Measurements from ENCODE around the gene SPATA7.

Gene SPATA7

DNA sequence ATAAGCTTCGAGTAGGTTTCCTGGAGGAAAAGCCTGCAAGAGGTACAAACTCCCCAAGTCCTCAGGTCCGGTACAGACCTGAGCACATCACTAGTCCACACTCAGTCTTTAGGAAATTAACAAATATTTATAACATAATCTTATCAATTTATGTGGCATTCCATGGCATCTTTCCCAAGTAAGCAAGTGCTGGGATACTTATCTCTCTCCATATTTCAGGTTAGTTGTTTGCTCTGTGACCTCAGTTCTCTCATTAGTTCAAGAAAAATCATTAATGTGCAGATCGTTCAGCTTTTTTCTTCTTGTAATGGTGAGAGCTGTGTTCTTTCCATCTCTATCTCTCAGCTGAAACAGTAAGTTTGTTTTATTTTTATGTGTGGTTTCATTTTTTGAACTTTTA is 34.7 kb downstream of the SPATA7 start:
- DNase-seq = no peak

DNA sequence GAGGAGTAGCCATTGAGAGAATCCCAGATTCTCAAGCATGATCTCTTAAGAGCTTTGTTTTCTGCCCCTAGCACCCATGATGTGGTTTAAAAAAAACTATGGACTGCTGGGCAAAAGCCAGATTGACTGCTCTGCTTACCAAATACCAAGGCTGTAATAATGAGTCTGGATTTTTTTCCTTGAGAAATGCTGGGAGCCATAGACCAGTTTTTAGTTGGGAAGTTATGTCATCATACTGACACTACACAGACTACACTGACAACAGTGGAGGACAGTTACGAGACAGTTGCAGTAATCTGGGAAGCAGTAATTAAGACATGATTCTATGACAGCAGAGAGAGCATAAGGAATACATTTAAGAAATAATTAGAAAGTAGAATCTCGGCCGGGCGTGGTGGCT is 35.8 kb downstream of the SPATA7 start:
- DNase-seq = no peak

DNA sequence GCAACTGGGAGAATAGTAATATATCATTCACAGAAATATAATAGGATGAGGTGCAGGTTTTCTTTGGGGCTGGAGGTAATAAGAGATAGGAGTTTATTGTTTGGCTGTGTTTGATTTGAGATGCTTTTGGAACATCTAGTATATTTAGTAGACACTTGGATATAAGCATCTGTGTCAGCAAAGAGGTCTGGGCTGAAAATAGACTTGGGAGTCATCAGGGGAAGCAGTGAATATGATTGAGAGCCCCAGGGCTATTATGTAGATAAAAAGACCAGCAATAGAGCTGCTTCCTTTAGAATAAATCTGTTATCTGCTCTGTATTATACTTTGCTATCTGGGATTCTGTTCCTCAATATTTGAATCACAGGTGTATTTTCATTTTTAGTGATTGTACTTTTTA is 36.6 kb downstream of the SPATA7 start:
- DNase-seq = no peak

DNA sequence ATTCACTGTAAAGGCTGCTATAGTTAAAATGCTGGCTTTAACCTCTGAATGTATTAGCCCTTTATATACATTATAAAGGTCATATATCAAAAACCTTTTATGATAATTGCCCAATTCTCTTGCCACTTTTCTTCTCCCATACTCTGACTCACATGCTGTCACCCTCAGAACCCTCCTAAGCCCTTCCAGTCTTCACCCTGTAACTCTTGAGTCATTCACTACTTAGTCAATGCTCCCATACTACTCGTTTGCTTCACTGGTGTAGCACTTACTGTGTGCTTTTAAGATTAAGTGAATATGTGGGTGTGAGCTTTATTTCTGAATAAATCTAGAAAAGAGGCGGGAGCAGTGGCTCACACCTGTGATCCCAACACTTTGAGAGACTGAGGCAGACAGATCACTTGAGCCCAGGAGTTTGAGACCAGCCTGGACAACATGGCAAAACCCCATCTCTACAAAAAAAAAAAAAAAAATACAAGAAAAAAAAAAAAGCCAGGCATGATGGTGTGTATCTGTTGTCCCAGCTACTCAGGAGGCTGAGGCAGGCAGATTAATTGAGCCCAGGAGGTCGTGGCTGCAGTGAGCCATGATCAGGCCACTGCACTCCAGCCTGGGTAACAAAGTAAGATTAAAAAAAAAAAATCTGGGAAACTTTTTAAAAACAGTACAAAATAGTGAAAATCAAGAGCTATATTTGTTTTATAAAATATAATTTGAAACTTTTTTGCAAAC is 37.6 kb downstream of the SPATA7 start:
- DNase-seq = no peak

DNA sequence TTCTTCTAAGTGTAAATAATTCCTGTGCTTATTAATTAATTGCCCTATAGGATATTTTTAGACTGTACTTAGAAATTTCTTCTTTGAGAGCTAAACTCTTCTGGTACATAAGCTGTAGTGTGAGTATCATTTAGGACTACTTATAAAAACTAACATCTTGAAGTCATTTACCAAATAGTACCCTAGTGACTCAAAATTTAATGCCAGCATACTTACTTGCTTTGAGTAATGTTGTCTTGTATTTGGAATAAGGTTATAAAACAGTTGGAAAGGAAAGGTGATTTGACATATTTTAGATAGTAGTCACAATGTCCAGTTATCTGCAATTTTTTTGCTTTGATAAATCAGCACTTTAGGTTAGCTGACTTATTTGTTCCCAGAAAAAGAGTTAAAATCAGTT is 39.1 kb downstream of the SPATA7 start:
- DNase-seq = no peak

DNA sequence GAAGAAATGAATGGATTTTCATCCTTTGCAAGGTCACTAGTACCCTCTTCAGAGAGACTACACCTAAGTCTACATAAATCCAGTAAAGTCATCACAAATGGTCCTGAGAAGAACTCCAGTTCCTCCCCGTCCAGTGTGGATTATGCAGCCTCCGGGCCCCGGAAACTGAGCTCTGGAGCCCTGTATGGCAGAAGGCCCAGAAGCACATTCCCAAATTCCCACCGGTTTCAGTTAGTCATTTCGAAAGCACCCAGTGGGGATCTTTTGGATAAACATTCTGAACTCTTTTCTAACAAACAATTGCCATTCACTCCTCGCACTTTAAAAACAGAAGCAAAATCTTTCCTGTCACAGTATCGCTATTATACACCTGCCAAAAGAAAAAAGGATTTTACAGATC is 40.8 kb downstream of the SPATA7 start:
- no peak for DNase-seq

DNA sequence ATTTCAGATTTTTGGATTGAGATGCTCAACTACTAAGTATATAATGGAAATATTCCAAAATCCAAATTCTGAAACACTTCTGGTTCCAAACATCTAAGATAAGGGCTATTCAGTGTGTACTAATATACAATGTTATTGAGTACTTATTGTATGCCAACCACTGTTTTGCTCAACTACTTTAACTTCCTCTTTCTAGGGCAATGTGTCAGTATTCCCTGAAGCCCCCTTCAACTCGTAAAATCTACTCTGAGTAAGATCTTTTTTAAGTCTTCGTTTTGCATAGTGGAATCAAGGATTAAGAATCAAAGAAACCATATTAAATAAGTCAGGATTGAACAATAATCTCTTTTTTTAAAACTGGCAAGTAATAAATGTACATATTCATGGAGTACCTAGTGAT is 45.5 kb downstream of the SPATA7 start:
- no peak for DNase-seq

DNA sequence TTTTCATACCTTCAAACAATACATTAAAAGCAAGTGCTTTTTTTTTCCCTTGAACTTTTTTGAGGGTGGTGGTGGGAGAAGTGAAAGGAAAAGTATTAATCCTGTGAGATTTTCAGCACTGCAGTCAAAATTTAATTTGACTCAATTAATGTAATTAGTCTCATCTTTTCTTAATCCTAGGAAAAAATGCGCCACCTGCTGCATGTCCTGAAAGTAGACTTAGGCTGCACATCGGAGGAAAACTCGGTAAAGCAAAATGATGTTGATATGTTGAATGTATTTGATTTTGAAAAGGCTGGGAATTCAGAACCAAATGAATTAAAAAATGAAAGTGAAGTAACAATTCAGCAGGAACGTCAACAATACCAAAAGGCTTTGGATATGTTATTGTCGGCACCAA is 52.2 kb downstream of the SPATA7 start:
- DNase-seq = no peak

DNA sequence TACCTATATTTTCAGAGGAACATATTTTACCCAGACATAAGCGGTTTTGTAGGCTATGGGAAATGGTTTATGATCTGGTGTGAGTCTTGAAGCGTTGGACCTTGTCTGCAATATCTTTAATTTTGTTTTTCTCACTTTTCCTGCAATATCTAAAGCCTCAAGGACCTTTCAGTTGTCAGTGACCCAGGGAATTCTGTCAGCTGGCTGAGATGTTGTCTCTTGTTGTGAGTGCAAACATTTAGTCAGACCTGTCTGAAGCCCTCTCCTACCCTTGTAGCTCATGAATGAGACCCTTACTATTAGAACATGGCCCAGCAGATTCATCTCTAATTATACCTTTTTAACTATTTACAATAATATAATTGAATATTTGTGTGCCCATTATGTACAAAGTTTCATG is 53.6 kb downstream of the SPATA7 start:
- no peak for DNase-seq

DNA sequence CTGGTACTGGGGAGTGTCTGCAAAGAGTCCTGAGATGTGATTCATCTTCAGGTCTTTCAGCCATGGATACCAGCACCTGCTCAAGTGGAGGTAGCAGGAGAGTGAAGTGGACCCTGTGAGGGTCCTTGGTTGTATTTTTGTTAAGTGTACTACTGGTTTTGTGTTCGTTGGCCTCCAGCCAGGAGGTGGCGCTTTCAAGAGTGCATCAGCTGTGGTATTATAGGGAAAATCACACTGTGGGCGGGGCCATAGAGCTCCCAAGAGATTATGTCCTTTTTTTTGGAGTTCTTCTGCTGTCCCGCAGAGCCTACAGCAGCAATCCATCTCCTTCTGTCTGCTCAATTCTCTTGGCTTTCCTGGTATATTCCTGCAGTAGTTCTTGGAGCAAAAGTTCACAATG is 66.8 kb downstream of the SPATA7 start:
- no peak for DNase-seq

DNA sequence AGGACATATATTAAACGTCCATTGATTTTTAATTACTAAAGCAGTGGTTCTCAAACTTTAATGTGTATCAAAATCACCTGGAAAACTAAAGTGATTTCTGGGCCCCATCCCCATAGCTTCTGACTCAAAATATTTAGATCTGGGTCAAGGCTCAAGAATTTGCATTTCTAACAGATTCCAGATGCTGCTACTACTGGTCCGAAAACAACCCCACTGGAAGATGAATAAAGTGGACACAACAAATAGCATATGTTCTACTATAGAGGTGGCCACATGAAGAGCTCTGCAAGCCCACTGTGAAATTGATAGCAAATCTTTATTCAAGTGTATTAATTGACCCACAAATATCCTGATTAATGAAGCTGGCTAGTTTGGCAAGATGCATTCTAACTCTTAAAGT is 69.4 kb downstream of the SPATA7 start:
- DNase-seq = no peak

DNA sequence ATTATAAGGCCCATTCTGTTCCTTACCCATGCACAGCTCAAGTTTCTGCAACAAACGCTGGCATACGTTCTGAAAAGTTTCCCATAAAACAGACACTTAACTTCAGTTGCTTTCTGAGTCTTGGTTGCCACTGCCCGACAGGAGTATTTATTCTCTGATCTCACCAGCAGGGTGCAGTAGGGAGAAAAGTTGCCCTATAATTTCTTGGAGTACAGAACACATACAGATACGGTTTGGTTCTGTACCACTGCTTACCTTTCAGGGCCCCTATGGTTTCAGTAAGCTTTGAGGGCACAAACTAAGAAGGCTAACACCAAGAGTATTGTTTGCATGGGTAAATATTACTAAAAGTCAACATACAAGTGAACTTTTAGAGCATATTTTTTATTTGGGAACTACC is 77.9 kb downstream of the SPATA7 start:
- no peak for DNase-seq

DNA sequence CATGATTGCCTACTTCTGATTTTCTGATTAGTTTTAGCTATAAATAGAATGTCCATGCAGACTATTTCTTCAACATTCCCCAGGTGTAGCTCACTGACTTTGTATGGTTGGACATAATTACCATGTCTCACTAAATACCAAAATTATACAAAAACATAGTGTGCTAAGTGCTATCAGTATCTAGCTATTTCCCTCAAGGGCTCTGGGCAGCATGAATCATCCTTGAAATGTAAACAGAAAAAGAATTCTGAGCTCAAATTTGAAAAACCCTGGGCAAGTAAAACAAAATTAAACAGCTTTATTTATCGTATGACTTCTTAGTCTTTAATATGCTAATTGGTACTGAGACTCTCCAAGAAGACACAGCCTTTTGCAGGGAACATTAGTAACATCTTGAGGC is 82.9 kb downstream of the SPATA7 start:
- no peak for DNase-seq

DNA sequence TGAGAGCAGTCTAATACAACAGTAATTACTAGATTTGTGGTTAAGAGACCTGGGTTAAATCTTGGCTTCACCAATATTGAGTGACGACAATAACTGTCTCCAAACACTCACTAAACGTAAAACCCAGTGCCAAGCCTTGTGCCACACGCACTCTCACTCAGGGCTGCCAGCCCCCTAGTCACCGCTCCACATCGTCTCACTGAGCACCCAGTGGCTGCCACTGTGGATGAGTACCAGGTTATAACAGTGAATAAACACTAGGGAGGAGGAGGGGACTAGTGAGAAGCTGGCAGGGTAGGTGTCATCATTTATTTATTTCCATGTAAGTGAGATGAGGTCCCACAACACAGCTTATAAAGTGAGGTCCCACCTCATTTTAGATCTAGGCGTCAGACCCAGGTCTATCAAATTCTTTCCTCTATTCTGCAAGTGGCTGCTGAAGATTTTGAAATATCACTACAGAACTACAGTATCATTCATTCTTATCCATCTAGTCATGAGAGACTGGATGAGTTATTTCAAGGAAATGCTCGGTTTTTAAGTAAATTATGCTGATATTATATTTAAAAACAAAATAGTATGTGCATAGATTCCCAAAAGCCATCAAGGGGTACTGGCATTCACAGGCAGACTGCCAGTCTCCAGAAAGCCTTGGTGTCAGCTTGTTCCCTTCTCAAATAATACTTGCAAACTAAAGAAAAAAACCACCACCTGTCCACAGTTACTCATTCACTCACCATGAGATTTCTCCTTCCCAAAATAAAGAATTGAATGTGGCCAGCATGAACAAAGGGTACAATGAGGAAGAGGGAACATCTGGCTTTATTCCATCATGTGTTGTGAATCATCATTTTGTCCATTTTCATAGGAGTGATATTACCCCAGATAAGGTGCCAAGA is 85.3 kb downstream of the SPATA7 start:
- no peak for DNase-seq

DNA sequence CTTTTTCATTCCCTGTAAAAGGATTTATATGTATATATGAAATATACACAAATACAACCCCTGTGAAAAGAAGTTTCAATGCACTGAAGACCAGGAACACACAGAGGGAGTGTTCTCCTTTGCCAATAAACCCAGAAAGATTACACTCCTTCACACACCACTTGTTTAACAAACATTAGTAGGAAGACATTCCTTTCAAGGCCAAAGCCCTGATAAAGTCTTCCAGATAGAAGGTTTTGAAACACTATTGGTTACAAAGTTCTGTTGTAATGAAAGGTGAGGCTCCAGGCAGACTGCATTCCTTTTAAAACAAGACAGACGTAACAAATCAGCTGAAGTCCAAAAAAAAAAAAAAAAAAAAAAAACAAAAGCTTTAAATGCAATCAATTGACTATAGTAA is 88.3 kb downstream of the SPATA7 start:
- no peak for DNase-seq

DNA sequence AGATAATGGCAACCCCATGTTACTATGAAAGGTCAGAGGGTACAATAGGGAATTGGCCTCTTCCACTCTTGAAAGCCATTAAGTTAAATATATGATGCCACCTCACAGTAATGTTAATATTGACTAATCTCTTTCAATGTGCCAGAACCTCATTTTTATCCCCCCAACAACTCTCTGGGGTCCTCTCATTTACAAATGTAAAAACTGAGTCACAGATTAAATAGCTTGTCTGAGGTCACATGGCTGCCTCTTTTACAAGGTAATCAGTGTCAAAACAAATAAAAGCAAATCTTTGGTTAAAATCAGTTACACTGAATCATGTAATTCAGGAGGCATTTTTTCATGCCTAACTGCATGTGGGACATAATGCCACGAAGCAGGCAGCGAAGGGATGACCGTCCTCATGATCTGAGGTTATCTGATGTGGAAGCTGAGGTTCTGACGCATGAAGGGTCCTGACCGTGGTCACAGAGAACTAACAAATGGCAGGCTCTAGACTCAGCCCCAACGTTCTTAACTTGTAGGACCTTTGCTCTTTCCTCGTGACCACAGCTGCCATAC is 90.8 kb downstream of the SPATA7 start:
- DNase-seq = no peak

DNA sequence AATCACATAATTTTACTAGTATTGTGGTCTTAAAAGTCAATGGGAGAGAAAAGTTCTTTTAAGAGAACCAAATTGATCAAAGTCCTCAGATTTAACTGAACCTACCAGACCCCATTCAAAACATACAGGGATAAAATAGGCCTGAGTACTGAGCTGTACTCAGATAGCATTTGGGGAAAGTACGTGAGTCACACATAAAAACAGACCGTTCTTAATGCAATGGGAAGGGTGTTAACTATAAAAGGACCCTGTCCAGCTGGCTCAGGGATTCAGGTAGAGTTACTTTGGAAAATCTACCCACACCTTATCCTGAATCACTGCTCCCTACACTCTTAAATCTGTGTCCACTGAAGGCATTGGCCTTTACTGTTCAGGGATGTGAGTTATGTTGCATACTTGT is 91.4 kb downstream of the SPATA7 start:
- DNase-seq = no peak

DNA sequence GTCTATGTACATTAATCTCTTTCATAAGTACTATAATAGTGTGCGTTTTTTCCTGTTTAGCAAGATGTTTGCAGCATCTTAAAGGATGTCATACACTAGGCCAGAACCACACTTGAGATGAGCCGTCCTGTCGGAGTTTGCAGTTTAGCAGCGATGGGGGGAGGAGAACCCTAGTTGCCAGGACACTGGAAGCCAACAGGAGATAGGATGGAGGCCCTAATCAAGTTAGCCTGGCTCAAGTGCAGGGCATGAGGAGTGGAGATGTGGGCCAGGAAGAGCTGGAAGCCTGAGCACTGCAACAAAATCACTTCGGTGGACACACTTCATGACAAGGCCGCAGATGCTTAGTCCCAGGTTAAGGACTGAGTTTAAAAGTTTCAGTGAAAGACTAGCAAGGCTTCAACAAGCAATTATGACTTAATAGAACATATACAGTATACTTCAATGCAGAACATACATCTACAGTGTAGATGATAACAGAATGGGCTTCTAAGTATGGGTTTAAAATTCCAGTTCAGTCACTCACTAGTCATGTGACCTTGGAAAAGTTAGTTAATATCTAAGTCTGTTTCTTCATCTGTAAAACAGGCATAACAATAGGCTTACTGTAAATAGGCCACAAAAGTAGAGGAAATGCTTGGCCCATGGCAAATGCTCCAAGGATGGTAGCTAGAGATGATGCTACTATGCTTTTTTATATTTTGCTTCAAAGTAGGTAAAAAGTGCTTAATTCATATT is 92.2 kb downstream of the SPATA7 start:
- DNase-seq = no peak

DNA sequence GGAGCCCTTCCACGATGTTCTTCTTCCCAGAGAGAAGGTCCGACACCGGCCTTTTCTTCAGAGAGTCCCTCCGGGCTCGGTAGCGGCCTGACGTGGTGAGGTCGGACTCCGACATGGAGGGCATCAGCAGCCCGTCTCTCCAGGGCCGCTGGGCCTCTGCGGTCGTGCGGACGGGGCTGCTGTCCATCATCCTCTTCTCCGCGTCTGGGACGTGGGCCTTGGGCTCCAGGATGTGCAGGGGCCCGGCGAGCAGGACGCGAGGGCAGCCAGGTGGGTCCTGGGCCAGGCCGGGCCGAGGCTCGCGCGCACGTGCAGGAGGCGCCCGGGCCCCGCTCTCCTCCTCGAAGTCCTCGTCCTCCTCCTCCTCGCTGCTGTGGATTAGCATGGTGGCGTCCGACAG is 93.5 kb downstream of the SPATA7 start:
- no peak for DNase-seq

DNA sequence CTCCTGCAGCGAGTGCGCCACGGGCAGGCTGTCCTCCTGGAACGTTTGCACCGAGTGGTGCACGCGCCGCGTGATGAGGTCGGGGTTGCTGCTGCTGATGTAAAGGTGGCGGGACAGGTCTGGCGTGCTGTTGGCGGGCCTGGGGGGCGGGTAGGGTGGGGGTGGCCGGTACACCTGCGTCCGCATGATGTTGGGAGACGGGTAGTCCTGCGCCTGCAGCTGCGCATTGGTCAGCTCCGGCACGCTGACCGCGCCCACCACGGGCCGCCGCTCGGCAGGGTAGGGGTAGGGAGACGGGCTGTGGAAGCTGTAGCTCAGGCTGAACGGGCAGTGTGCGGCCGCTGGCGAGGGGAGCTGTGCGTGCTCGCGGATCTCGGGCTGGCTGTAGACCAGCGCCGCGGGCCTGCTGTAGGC is 94.1 kb downstream of the SPATA7 start:
- DNase-seq = no peak

DNA sequence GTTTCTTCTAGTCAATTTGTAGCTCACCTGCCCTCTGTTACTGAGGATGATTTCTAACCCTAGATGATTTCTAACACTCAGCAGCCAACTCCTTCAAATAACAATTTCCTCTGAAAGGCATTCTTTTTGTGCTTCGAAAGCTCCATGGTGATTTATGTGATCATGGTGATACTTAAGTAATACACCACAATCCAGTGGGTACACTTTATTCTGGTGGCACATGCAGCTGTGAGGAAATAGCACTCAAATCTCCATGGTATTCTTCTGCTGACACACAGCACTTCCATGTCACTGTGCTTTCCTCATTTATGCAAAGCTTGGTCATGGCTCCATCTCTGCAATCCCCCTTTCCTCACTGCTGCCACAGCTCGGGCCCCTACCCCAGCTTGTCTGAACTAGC is 95.6 kb downstream of the SPATA7 start:
- DNase-seq = no peak

DNA sequence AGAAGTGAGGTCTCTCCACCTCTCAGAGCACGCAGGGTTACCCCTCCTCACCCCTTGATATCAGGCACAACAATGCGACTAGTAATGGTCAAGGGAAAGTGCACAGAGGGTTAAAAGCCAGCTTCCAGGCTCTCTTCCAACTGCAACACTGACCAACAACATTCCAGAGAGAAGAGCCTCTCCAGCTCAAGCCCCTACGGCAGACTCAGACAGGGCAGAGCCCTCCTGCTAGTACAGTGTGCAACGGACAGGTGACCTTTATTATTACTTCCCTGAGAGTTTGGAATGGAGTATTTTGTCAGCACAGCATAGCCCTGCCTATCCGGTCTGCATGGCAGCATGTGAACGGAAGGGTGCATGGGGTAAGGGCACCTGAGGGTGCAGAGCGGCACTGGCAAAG is 96.3 kb downstream of the SPATA7 start:
- no peak for DNase-seq

DNA sequence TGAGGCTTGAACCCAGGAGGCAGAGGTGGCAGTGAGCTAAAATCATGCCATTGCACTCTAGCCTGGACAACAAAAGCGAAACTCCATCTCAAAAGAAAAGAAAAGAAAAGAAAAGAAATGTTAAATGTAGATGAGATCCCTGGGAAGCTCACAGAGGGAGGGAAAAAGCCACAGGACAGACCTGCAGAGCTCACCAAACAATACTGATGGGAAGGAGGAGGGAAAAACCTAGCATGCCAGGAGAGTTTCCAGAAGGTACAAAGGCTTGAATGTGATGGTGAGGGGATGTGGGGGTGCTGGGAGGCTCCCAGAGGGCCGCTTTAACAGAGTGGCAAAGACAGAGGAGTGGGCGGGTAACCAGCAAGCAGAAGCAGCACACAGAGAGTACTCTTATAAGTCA is 97.1 kb downstream of the SPATA7 start:
- DNase-seq = no peak

Data from bone marrow (tissue), 2 donors.